ENCODE data around the gene CASR.

CASR gene

DNA sequence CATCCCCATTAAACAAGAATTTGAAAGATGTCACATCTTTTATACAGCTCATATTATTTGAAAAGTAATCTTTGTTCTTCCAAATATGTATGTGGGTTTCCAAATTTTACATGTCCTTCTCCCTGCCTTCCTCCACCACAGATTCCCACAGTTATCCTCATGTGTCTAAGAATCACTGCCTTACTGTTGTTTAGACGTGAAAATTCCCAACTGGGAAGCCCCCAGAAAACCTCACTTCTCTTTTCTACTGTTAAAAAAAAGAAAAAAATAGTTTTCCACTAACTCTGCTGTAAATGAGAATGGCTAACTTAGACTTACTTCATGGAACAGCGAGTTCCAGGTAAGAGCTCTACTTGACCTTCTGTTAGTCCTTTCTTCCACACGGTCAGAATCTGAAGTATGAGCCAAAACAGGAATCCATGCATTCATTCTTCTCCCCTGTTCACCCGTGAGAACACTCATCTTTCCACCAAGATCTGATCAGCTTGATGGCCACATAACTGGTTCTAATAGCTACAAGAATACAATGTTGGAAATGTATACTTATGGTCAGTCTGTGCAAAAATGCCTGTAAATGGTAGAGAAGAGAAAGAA is 123.7 kb downstream of the CASR start:
- DNase-seq (ENCODE audit: low read depth): no peak

- DNase-seq (ENCODE audit: low read depth): no peak
These were observed 124.5 kb downstream of the CASR start for GRCh38 chr3:122307976-122308375.

GRCh38 chr3:122310361-122310760 is 126.9 kb downstream of the CASR start:
- DNase-seq (ENCODE audit: low read depth): no peak

DNA sequence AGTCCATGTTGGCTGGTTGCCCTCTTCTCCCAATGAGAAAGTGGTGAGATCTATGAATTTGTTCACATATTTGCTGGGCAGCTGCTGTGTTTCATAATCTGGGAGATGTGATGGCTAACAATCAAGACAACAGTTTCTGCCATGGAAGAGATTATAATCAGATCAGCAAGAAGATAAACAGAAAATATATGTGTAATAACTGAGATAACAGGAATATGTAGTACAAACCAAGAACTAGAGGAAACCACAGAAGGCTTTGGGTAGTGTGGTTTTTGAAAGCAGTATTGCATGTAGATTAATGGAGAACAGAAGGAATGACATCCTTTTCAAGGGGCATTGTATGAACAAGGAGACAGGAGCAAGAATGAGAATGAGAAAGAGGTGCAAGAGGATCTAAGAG is 129.4 kb downstream of the CASR start:
- no peak for DNase-seq (ENCODE audit: low read depth)

DNA sequence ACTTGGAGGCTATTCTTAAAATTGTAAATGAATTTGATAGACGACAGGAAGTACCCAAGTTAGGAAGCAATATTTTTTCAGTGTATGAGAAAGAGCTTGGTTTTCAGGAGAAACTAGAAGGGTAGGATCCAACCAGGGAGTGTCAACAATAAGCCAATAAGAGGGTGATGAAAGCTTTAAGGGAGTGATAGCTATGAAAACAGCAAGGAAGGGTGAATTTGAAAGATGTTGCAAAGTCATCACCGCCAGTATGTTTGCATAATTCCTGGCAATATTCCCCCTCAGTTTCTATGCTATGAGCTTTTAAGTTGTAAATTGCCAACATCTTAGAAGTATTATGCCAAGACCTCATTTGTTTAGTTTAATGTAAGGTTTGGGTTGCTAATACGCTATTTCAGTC is 129.8 kb downstream of the CASR start:
- no peak for DNase-seq (ENCODE audit: low read depth)

GRCh38 chr3:122314228-122314876 is 130.9 kb downstream of the CASR start:
- no peak for DNase-seq (ENCODE audit: low read depth)

- DNase-seq (ENCODE audit: low read depth): no peak
These were observed 132.2 kb downstream of the CASR start for GRCh38 chr3:122315619-122316018.

DNA sequence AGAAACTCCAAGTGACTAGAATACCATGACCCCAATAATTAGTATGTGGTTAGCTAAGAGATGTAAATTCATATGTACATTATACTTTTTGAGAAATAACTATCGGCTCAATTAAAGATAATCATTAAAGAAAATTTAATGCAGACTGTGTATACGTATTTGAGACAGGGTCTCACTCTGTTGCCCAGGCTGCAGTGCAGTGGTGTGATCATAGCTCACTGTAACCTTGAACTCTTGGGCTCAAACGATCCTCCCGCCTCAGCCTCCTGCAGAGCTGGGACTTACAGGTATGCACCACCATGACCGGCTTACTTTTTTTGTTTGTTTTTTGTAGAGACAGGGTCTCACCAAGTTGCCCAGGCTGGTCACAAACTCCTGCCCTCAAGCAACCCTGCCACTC is 132.9 kb downstream of the CASR start:
- no peak for DNase-seq (ENCODE audit: low read depth)

DNA sequence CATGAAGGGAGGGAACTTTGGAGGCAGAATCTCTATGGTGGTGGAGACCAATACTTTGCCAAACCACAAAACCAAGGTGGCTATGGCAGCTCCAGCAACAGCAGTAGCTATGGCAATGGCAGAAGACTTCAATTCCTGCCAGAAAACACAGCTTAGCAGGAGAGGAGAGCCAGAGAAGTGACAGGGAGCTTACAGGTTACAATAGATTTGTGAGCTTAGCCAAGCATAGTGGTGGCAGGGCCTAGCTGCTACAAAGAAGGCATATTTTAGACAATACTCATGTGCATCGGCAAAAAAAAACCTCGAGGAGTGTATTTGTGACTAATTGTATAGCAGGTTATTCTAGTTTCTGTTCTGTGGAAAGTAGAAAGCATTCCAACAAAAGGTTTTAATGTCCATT is 135.2 kb downstream of the CASR start:
- DNase-seq (ENCODE audit: low read depth): no peak

GRCh38 chr3:122322095-122323075 is 138.9 kb downstream of the CASR start:
- no peak for DNase-seq (ENCODE audit: low read depth)

DNA sequence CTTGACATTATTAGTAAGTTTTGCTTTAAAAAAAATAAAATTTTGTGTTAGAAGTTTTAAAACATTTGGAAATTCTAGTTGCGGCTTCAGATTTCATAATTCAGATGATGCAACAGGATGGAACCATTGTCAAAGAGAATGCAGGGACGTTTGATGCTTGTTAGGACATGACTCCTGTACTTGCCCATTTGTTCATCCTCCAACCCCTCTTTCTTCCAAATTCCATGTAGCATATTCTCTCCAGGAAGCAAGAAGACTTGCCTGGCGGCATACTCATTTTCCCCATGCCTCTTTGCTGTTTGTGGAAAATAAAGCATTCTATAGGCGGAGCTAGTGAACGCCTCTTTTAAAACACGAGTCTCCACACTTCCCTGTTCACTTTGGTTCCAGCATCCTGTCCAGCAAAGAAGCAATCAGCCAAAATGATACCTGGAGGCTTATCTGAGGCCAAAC is 141.4 kb downstream of the CASR start, which contains the start of gene CSTA:
CSTA (plus strand) TSS at position 378 of the 453 bp plus-strand sequence; CDS start at position 423, 45 bp downstream.
- no peak for DNase-seq (ENCODE audit: low read depth)

- DNase-seq (ENCODE audit: low read depth): no peak
These were observed 142.3 kb downstream of the CASR start for GRCh38 chr3:122325769-122326168.

- no peak for DNase-seq (ENCODE audit: low read depth)
These were observed 148.4 kb downstream of the CASR start for GRCh38 chr3:122331886-122332285.

- DNase-seq (ENCODE audit: low read depth): no peak
These were observed 149.1 kb downstream of the CASR start for GRCh38 chr3:122332551-122332950.

Measured in stimulated activated CD8-positive, alpha-beta memory T cell treated with anti-CD3 and anti-CD28 coated beads, Interleukin-15, amount 100 ng/mL, for 1 hour (primary cell).